Measurements from ENCODE around the gene TEN1.

GRCh38 chr17:75981019-75981615 lies 2.1 kb downstream of the TEN1 start:
- TF ChIP-seq POLR2A (IDR thresholded peaks at IDR 0.05) (no peak), CTCF (IDR thresholded peaks at IDR 0.05) (no peak)

All from esophagus squamous epithelium (tissue), 4 donors.